GM12891 (cell line): Measurements from ENCODE around the gene TMX3.

ENCODE experiments used
- PAX5 ChIP-seq: IDR thresholded peaks from 2 replicates; pipeline ENCODE4 v1.6.1; 2011; ENCODE audit warnings: low read length, moderate library complexity, mild to moderate bottlenecking; ENCODE audit not compliant: insufficient read depth, severe bottlenecking
- POLR2A ChIP-seq: IDR thresholded peaks from 2 replicates; pipeline ENCODE4 v1.6.1; 2011; ENCODE audit warnings: low read depth, low read length, control low read depth
- POLR2AphosphoS5 ChIP-seq: IDR thresholded peaks from 2 replicates; pipeline ENCODE4 v1.6.1; 2011; ENCODE audit warnings: low read depth, low read length, control low read depth
- POU2F2 ChIP-seq: IDR thresholded peaks from 2 replicates; pipeline ENCODE4 v1.6.1; 2011; ENCODE audit warnings: low read depth, mild to moderate bottlenecking, control low read depth, low read length, moderate library complexity
- SPI1 ChIP-seq: IDR thresholded peaks from 2 replicates; pipeline ENCODE4 v1.6.1; 2011; ENCODE audit warnings: low read depth, low read length, control low read depth
- TAF1 ChIP-seq: IDR thresholded peaks from 2 replicates; pipeline ENCODE4 v1.6.1; 2011; ENCODE audit warnings: low read depth, low read length, control low read depth

DNA sequence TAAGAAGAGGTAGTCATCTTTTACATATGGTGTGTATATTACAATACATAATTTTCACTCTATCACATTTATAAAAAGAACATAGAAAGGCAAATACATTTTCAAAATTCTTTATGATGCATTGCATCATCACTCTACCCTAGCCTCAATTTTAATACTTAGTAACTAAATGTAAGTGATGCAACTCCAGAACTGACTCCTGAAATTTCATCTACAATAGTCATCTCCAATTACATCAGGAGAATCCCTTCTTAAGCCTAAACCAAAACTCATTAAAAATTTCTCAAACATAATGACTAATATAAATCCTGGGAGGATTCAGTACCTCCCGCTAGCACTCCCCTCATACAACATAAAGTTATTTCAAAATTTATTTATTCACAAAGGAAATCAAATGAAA lies 15.9 kb downstream of the TMX3 start:
- TF ChIP-seq POLR2A (no peak), PAX5 (no peak), POLR2AphosphoS5 (no peak), SPI1 (no peak), TAF1 (no peak), POU2F2 (no peak)
